Inferior parietal cortex (tissue), 1 donor: ENCODE data around the gene RSPH9.

Experiments
- DNase-seq: peaks from one replicate; pipeline ENCODE4 v3.0.0-alpha.2; 2016; ENCODE audit errors: extremely low spot score

RSPH9 gene

DNA sequence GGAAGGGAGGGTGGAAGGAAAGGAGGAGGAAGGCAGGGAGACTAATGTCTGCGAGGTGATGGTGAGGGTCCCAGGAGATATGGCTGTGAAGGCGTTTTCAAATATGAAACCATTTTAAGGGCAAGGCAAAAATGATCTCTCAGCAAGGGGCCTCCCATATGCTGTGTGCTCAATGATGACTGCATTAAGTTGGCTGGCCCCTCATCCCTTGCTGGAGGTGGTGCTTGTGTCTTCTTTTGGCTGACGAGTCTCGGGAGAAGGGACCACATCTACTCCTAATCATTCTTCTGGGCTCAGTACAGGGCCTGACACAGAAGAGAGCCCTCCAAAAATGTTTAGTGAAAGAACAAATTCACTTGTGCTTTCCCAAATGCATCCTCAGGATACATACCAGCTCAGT, 65.7 kb downstream of the RSPH9 start:
- DNase-seq, result no peak

GRCh38 chr6:43712579-43712978, 67.7 kb downstream of the RSPH9 start:
- DNase-seq, result no peak

DNA sequence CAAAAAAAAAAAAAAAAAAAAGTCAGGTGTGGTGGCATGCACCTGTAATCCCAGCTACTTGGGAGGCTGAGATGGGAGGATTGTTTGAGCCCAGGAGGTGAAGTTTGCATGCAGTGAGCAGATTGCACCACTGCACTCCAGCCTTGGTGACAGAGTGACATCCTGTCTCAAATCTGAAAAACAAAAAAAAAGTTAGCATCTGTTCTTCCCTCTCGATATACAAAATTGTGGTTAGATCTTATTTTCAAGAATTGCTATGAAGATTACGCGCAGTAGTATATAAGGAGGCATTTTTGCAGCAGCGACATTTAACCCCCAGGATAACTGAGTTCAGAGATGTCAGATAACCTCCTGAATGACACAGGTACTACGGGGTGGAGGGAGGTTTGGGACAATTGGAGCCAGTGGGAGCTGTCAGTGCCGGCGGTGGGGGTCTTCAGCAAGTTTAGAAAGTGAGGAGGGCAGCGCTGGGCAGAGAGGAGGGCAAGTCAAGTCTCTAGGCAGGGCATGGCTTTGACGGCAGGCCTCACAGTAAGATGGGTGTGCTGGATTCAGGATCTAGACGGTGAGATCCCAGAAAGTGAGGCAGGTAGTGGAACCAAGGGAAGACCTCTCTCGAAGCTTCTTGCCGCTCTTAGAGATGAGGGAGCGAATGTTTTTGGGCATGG, 68.9 kb downstream of the RSPH9 start:
- DNase-seq, result no peak

- no peak for DNase-seq
Observed at GRCh38 chr6:43714311-43715055, 69.6 kb downstream of the RSPH9 start.

GRCh38 chr6:43715056-43715788, 70.4 kb downstream of the RSPH9 start:
- no peak for DNase-seq

DNA sequence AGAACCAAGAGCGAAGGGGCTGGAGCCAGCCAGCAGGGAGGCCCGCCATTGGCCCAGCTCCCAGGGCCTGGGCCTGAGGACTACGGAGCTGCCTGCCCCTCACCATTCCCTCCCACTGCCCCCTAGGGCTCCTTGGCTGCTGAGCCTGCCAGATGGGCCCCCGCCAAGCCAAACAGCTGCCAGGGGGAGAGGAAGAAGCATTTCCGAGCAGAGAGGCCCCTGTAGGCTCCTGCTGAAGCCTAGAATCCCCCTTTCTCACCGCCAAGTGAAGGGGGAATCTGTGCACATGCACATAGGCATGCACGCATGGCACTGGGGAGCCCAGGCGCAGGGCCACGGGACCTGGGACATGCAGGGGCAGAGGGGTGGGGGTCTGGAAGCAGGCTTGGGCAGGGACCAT, 71.3 kb downstream of the RSPH9 start:
- DNase-seq, result no peak

DNA sequence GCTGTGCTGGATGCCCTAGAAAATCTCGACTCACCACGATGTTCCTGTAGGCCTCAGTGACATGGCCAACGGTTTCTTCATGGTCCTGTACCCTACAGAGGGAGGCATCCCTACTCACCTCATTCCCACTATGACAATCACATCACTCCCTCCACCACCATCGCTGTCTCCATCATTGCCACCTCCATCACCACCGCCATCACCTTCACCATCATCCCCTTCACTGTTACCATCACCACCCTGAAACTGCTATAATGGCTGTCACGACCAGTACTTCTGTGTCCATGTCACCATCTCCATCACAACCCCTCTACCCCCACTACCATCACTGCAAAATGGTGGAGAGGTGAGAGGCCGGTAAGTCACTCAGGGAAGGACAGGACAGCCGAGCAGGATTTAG, 72.6 kb downstream of the RSPH9 start:
- DNase-seq, result no peak

GRCh38 chr6:43717822-43718221, 73.0 kb downstream of the RSPH9 start:
- no peak for DNase-seq

DNA sequence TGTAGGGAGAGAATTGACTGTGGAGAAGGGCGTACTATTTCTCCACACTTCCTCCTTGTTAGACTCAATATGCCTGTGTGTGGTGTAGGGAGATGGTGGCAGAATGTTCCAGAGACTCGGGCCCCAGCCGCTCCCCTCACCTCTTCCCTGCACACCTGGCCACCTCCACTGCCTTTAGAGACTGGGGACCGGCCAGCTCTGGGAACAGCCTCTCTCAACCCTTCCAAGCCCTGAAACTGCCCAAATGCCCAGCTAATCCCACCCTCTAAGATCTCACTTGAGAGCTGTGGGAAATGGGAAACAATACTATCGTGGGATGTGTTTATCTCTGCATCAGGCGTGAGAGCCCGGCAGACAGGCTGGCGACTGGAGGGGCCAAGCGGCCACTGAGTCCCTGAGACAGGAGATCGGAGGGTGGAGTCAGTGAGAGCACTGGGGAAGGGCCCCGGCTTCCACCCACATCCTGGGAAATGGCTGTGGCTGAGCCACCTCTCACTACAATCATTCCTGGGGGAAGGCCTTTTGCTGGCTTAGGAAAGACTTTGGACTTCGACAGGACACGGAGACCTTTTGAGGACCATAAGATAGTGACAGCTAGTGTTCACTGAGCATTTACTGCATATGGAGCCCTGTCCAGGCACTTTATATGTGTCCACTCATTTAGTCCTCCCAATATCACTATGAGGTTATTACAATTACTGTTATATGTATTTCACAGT, 73.7 kb downstream of the RSPH9 start:
- no peak for DNase-seq

DNA sequence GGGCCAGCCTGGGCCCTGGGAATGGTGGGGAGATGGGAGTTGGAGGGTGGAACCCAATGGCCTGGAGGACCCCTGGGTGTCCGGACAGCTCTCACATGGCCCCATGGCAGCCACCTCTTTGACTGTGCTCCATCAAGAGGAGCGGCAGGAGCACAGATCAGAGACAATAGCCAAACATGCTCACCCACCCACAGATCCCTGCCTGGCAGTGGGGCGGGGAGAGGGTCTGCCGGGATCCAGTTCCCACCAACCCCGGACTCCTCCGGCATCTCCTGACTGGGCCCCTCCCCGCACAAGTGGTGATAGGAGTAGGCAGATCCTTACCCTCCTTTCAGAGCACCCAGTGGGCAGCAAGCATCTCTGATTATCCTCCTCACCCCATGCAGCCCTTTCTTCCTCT, 74.7 kb downstream of the RSPH9 start:
- DNase-seq, result no peak

GRCh38 chr6:43720999-43721398, 76.2 kb downstream of the RSPH9 start:
- DNase-seq, result no peak
